Heart left ventricle (tissue), 13 donors: ENCODE results near the gene TMEM52.

ENCODE experiments used
- CTCF ChIP-seq, 12 donors: fragments of 200-600 bp; sonication (generic) in 4 of 12; IDR thresholded peaks; one replicate each; pipeline versions ENCODE4 v1.5.0 to v1.8.0; 2018 to 2022; ENCODE audit warnings: antibody characterized with exemption in 12 of 12, mild to moderate bottlenecking in 5 of 12
- POLR2A ChIP-seq, 2 donors: fragments of 450-650 bp; IDR thresholded peaks; one replicate each; pipeline ENCODE4 v1.6.1; 2017; ENCODE audit warnings: antibody characterized with exemption in 2 of 2, mild to moderate bottlenecking in 2 of 2, moderate library complexity in 2 of 2
- donor health status: ischemic (EF 13 %, LVEDD 7.1; RV severe dilation, severe dysfunction).
- donor health status: DM: no; HTN: yes; CAD: no.
- donor health status: DM: no; HTN: no; CAD: no.
- donor health status: ischemic (EF 25% LVEDD 6.9; RV normal size, moderate dysfunction).
- donor health status: ischemic (EF 25% LVEDD 5.7; RV mildly dilated, moderate dysfunction).
- donor health status: ischemic (EF 35%, LVEDD 5.7; RV mildly dilated, moderate dysfunction).
- donor health status: nonischemic (EF 11% LVEDD 7.7; RV severe dilation, severe dysfunction).
- donor health status: DM: yes; HTN: yes; CAD: no.
- donor health status: PGD.
- donor health status: ischemic (EF 29% LVEDD 5.4; RV normal size, mild dysfunction).
- donor health status: nonischemic (EF 23%, LVEDD 6.1; RV moderate dilation, normal function).

GRCh38 chr1:1908506-1908791, 10.6 kb downstream of the TMEM52 start:
- TF ChIP-seq CTCF (IDR thresholded peaks at IDR 0.05) (no peak), POLR2A (IDR thresholded peaks at IDR 0.05) (no peak)
